HL-60 (cell line): ENCODE measurements around the gene TTC24.

Experiments used
- GABPA ChIP-seq: IDR thresholded peaks from 2 replicates; pipeline ENCODE4 v1.6.1; 2012; ENCODE audit warnings: low read depth
- POLR2AphosphoS5 ChIP-seq: IDR thresholded peaks from 2 replicates; pipeline ENCODE4 v1.6.1; 2012; ENCODE audit warnings: low read depth
- SPI1 ChIP-seq: IDR thresholded peaks from 2 replicates; pipeline ENCODE4 v1.6.1; 2012; ENCODE audit warnings: low read depth, mild to moderate bottlenecking, borderline replicate concordance
- TF ChIP-seq, protein P1 (sequence below): IDR thresholded peaks from one replicate; pipeline ENCODE4 v1.5.1; 2011; ENCODE audit warnings: low read length, control low read depth, inconsistent platforms; ENCODE audit not compliant: insufficient read depth
- TF ChIP-seq, protein P2 (sequence below): IDR thresholded peaks from 2 replicates; pipeline ENCODE4 v1.6.1; 2012; ENCODE audit warnings: low read depth; ENCODE audit not compliant: insufficient replicate concordance

DNA sequence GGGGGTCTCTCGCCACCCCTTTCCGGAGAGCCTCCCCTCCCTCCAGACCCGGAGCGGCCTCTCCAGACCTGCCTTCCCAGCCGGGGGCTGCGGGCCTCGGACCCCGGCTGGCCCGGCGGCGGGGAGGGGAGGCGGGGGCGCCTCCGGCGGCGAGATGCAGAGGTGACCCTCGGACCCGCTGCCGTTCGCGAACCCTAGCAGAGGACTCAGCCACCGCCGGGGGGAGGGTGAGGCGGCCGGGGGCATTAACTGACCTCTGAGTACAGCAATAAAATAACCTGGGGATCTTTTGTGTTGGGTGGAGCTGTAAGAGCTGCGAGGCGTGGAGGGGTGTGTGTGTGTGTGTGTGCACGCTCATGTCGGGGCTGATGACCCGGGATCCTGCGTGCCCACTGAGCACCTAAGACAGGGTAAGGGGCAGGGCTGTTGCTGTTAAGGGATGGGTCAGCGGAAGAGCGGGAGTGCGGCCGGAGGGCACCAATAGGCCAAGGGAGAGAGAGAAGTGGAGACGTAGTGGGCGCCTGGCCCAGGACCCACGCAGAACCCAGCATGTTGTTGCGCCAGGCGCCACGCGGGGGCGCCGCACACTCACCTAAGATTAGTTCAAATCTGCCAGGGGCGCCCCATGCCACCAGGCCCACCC is 46.0 kb downstream of the TTC24 start:
- TF ChIP-seq, protein P1, sequence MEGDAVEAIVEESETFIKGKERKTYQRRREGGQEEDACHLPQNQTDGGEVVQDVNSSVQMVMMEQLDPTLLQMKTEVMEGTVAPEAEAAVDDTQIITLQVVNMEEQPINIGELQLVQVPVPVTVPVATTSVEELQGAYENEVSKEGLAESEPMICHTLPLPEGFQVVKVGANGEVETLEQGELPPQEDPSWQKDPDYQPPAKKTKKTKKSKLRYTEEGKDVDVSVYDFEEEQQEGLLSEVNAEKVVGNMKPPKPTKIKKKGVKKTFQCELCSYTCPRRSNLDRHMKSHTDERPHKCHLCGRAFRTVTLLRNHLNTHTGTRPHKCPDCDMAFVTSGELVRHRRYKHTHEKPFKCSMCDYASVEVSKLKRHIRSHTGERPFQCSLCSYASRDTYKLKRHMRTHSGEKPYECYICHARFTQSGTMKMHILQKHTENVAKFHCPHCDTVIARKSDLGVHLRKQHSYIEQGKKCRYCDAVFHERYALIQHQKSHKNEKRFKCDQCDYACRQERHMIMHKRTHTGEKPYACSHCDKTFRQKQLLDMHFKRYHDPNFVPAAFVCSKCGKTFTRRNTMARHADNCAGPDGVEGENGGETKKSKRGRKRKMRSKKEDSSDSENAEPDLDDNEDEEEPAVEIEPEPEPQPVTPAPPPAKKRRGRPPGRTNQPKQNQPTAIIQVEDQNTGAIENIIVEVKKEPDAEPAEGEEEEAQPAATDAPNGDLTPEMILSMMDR = peak; percentile 75
- TF ChIP-seq POLR2AphosphoS5 (no peak), GABPA (no peak), SPI1 (no peak)
- TF ChIP-seq, protein P2, sequence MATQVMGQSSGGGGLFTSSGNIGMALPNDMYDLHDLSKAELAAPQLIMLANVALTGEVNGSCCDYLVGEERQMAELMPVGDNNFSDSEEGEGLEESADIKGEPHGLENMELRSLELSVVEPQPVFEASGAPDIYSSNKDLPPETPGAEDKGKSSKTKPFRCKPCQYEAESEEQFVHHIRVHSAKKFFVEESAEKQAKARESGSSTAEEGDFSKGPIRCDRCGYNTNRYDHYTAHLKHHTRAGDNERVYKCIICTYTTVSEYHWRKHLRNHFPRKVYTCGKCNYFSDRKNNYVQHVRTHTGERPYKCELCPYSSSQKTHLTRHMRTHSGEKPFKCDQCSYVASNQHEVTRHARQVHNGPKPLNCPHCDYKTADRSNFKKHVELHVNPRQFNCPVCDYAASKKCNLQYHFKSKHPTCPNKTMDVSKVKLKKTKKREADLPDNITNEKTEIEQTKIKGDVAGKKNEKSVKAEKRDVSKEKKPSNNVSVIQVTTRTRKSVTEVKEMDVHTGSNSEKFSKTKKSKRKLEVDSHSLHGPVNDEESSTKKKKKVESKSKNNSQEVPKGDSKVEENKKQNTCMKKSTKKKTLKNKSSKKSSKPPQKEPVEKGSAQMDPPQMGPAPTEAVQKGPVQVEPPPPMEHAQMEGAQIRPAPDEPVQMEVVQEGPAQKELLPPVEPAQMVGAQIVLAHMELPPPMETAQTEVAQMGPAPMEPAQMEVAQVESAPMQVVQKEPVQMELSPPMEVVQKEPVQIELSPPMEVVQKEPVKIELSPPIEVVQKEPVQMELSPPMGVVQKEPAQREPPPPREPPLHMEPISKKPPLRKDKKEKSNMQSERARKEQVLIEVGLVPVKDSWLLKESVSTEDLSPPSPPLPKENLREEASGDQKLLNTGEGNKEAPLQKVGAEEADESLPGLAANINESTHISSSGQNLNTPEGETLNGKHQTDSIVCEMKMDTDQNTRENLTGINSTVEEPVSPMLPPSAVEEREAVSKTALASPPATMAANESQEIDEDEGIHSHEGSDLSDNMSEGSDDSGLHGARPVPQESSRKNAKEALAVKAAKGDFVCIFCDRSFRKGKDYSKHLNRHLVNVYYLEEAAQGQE = no peak
